ENCODE results near the gene AFMID. TPM values are rescaled to one million over a fixed set of nuclear protein-coding genes. Genes with fewer than 3 reads are reported as not detected.

Gene AFMID
- total and polyA plus RNA-seq, 2 experiments from 2014 or later: 38.0 to 47.5 TPM

GRCh38 chr17:78166416-78166815, 20.7 kb upstream of the AFMID start:
- Histone ChIP-seq H3K27me3 (ENCODE audit: insufficient read depth) (no peaks in the 10 kb centered on the region), H3F3A (replicated peaks; ENCODE audit: low read depth) (0 out of 2 replicates have a peak, but pooled peaks cover 4% of the 10 kb centered on the region), H3K4me1 (ENCODE audit: insufficient read depth) (peaks cover 8% of the 10 kb centered on the region; the same call in 1 of the 2 replicates), H3K4me2 (no peak overlapping the region), H3K4me3 (no peak overlapping the region), H3K79me2 (replicated peaks; ENCODE audit: insufficient read depth) (no peaks in the 10 kb centered on the region), H3K27ac (ENCODE audit: low read depth) (no peak overlapping the region), H3K9me2 (ENCODE audit: insufficient read depth) (no peaks in the 10 kb centered on the region), H4K20me1 (replicated peaks; ENCODE audit: insufficient read depth) (no peaks in the 10 kb centered on the region; the same call in 1 of the 2 replicates), H3K36me3 (ENCODE audit: insufficient read depth) (no peaks in the 10 kb centered on the region), H2AFZ (no peak overlapping the region)
- H3K4me3 Mint-ChIP-seq: no peak overlapping the region
- peaks cover 10% of the 10 kb centered on the region for H3K4me1 Mint-ChIP-seq
- TF ChIP-seq EZH2phosphoT487 (IDR thresholded peaks at IDR 0.05; ENCODE audit: unreplicated experiment): no peak
- TF ChIP-seq, protein P1, sequence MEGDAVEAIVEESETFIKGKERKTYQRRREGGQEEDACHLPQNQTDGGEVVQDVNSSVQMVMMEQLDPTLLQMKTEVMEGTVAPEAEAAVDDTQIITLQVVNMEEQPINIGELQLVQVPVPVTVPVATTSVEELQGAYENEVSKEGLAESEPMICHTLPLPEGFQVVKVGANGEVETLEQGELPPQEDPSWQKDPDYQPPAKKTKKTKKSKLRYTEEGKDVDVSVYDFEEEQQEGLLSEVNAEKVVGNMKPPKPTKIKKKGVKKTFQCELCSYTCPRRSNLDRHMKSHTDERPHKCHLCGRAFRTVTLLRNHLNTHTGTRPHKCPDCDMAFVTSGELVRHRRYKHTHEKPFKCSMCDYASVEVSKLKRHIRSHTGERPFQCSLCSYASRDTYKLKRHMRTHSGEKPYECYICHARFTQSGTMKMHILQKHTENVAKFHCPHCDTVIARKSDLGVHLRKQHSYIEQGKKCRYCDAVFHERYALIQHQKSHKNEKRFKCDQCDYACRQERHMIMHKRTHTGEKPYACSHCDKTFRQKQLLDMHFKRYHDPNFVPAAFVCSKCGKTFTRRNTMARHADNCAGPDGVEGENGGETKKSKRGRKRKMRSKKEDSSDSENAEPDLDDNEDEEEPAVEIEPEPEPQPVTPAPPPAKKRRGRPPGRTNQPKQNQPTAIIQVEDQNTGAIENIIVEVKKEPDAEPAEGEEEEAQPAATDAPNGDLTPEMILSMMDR (conservative IDR thresholded peaks at IDR 0.05; ENCODE audit: low read depth in 2 of 2): no peak; a peak in 1 of 4 replicates
- TF ChIP-seq CREB1 (CRISPR knock-in tag; IDR thresholded peaks at IDR 0.05; ENCODE audit: low read depth): no peak
- no peaks in the 10 kb centered on the region for H3K9me3 Mint-ChIP-seq
- H3K36me3 Mint-ChIP-seq (ENCODE audit: low read depth): no peaks in the 10 kb centered on the region
- no peak for ATAC-seq
- H3K27me3 Mint-ChIP-seq (ENCODE audit: insufficient read depth, low read depth, poor library complexity): peaks cover 24% of the 10 kb centered on the region
- H3K27ac Mint-ChIP-seq: no peak overlapping the region
- peak; percentile 47 for DNase-seq (ENCODE audit: low spot score)

GRCh38 chr17:78168242-78168902, 18.8 kb upstream of the AFMID start, which contains the start of gene SYNGR2:
TSS of gene SYNGR2 (plus strand) at chr17:78168581. CDS start at chr17:78168617, 36 bp downstream.
- Histone ChIP-seq H3K27me3 (ENCODE audit: insufficient read depth) (no peaks in the 10 kb centered on the region), H3K4me3 (peak within 1 kb of the TSS; percentile 65), H3K79me2 (replicated peaks; ENCODE audit: insufficient read depth) (no peaks in the 10 kb centered on the region), H3F3A (replicated peaks; ENCODE audit: low read depth) (peaks cover 12% of the 10 kb centered on the region; the same call in 1 of the 2 replicates), H3K27ac (ENCODE audit: low read depth) (no peak within 1 kb of the TSS), H3K36me3 (ENCODE audit: insufficient read depth) (no peaks in the 10 kb centered on the region), H4K20me1 (replicated peaks; ENCODE audit: insufficient read depth) (peaks cover 3% of the 10 kb centered on the region; the same call in 1 of the 2 replicates), H3K9me2 (ENCODE audit: insufficient read depth) (no peaks in the 10 kb centered on the region), H3K4me2 (peak within 1 kb of the TSS; percentile 80), H3K4me1 (ENCODE audit: insufficient read depth) (peaks cover 18% of the 10 kb centered on the region), H2AFZ (peak within 1 kb of the TSS; percentile 81)
- H3K4me1 Mint-ChIP-seq: peaks cover 25% of the 10 kb centered on the region
- DNase-seq (ENCODE audit: low spot score) (peak; percentile 93), ATAC-seq (peak; percentile 60)
- H3K36me3 Mint-ChIP-seq (ENCODE audit: low read depth): peaks cover 14% of the 10 kb centered on the region
- no peak for TF ChIP-seq ETS1 (IDR thresholded peaks at IDR 0.05)
- TF ChIP-seq POLR2AphosphoS5 (IDR thresholded peaks at IDR 0.05; ENCODE audit: low read depth): peak; percentile 74; the same call in 1 of the 2 replicates
- TF ChIP-seq JUNB (IDR thresholded peaks at IDR 0.05; ENCODE audit: unreplicated experiment): peak; percentile 96
- peak within 1 kb of the TSS; percentile 70 for H3K4me3 Mint-ChIP-seq
- peaks cover 32% of the 10 kb centered on the region for H3K27me3 Mint-ChIP-seq (ENCODE audit: insufficient read depth, low read depth, poor library complexity)
- no peaks in the 10 kb centered on the region for H3K9me3 Mint-ChIP-seq
- no peak within 1 kb of the TSS for H3K27ac Mint-ChIP-seq
